Neural crest cell (in vitro differentiated cells): ENCODE data around the gene TULP4. TPM values are rescaled to one million over a fixed set of nuclear protein-coding genes. Genes with fewer than 3 reads are reported as not detected.

ENCODE experiments used
- DNase-seq: peaks from one replicate; pipeline ENCODE4 v3.0.0; 2021; ENCODE audit warnings: low read depth, mixed read lengths, low spot score
- H3K27ac Mint-ChIP-seq: one replicate; pipeline ENCODE4 v1.8.0; 2021; ENCODE audit warnings: mild to moderate bottlenecking, mixed read lengths; ENCODE audit not compliant: unreplicated experiment
- H3K27me3 Mint-ChIP-seq: 2 replicates; pipeline ENCODE4 v1.8.0; 2021; ENCODE audit warnings: low read depth, mild to moderate bottlenecking, mixed read lengths
- H3K36me3 Mint-ChIP-seq: 2 replicates; pipeline ENCODE4 v1.8.0; 2021; ENCODE audit warnings: low read depth, mild to moderate bottlenecking, mixed read lengths
- H3K4me1 Mint-ChIP-seq: 2 replicates; pipeline ENCODE4 v1.8.0; 2021; ENCODE audit warnings: mixed read lengths
- H3K4me3 Mint-ChIP-seq: one replicate; pipeline ENCODE4 v1.8.0; 2021; ENCODE audit warnings: mild to moderate bottlenecking, mixed read lengths
- H3K9me3 Mint-ChIP-seq: 2 replicates; pipeline ENCODE4 v1.8.0; 2021; ENCODE audit warnings: mixed read lengths
- CTCF ChIP-seq: fragments of 200-600 bp; sonication (generic); conservative IDR thresholded peaks from 2 replicates; pipeline ENCODE4 v1.5.0; 2021; ENCODE audit warnings: antibody characterized with exemption, mild to moderate bottlenecking
- total RNA-seq: library from RNA; stranded (reverse); gene quantifications from 2 replicates; pipeline ENCODE4 v1.2.1, GENCODE V29; 2021

TULP4 gene
- total RNA-seq, 1 donor from 2014 or later, result 115 TPM

- no peak overlapping the region for H3K4me3 Mint-ChIP-seq
- DNase-seq, result no peak
- H3K9me3 Mint-ChIP-seq, result no peaks in the 10 kb centered on the region
- H3K27me3 Mint-ChIP-seq, result no peaks in the 10 kb centered on the region
- H3K27ac Mint-ChIP-seq, result peak overlapping the region; percentile 69
- TF ChIP-seq CTCF, result no peak
- H3K36me3 Mint-ChIP-seq, result peaks cover 19% of the 10 kb centered on the region
- H3K4me1 Mint-ChIP-seq, result no peaks in the 10 kb centered on the region
Measured at GRCh38 chr6:158500016-158500735, 187.9 kb downstream of the TULP4 start.

GRCh38 chr6:158501360-158502262 lies 189.3 kb downstream of the TULP4 start:
- Mint-ChIP-seq H3K36me3 (peaks cover 17% of the 10 kb centered on the region), H3K9me3 (no peaks in the 10 kb centered on the region), H3K27ac (no peak overlapping the region), H3K27me3 (no peaks in the 10 kb centered on the region), H3K4me3 (no peak overlapping the region), H3K4me1 (peaks cover 3% of the 10 kb centered on the region)
- TF ChIP-seq CTCF, result no peak
- no peak for DNase-seq

GRCh38 chr6:158502263-158502950 lies 190.1 kb downstream of the TULP4 start:
- H3K9me3 Mint-ChIP-seq, result no peaks in the 10 kb centered on the region
- H3K36me3 Mint-ChIP-seq, result peaks cover 15% of the 10 kb centered on the region
- DNase-seq, result no peak
- TF ChIP-seq CTCF, result no peak
- H3K4me1 Mint-ChIP-seq, result peaks cover 6% of the 10 kb centered on the region
- no peak overlapping the region for H3K4me3 Mint-ChIP-seq
- no peaks in the 10 kb centered on the region for H3K27me3 Mint-ChIP-seq
- no peak overlapping the region for H3K27ac Mint-ChIP-seq

GRCh38 chr6:158503222-158503621 lies 191.0 kb downstream of the TULP4 start:
- H3K36me3 Mint-ChIP-seq, result peaks cover 15% of the 10 kb centered on the region

More at GRCh38 chr6:158503222-158503621, 191.0 kb downstream of the TULP4 start:
- DNase-seq, result no peak
- Mint-ChIP-seq H3K27ac (peak overlapping the region; percentile 6), H3K4me3 (no peak overlapping the region), H3K27me3 (no peaks in the 10 kb centered on the region), H3K4me1 (peaks cover 6% of the 10 kb centered on the region), H3K9me3 (no peaks in the 10 kb centered on the region)
- no peak for TF ChIP-seq CTCF
